Keratinocyte (primary cell): ENCODE measurements around the gene ZDHHC12. TPM values are rescaled to one million over a fixed set of nuclear protein-coding genes. Genes with fewer than 3 reads are reported as not detected.

Experiments
- DNase-seq: peaks from one replicate; pipeline ENCODE4 v3.0.0-alpha.2; 2011; ENCODE audit warnings: low read depth, missing footprints, low spot score
- FAIRE-seq: peaks from 2 replicates; lab custom pipeline; 2011; peaks lifted over from hg19 to GRCh38; lab: Jason Lieb, UNC
- H2AFZ ChIP-seq: 2 replicates; pipeline ENCODE4 v1.6.0; 2012; ENCODE audit warnings: low read length, control low read depth, inconsistent platforms; ENCODE audit not compliant: control insufficient read depth
- H3K27ac ChIP-seq: 2 replicates; pipeline ENCODE4 v1.5.1; 2011; ENCODE audit warnings: low read length; ENCODE audit not compliant: control insufficient read depth, insufficient read depth
- H3K27me3 ChIP-seq: 3 replicates; pipeline ENCODE4 v1.6.0; 2011; ENCODE audit warnings: low read length; ENCODE audit not compliant: control insufficient read depth, insufficient read depth; ENCODE audit errors: extremely low read depth
- H3K36me3 ChIP-seq, 2 experiments: 2 replicates in 1 of 2; 3 replicates in 1 of 2; pipeline ENCODE4 v1.5.1; 2011; ENCODE audit warnings: low read length in 2 of 2, mild to moderate bottlenecking in 1 of 2; ENCODE audit not compliant: control insufficient read depth in 2 of 2, insufficient read depth in 2 of 2; ENCODE audit errors: extremely low read depth in 1 of 2
- H3K4me1 ChIP-seq: 3 replicates; pipeline ENCODE4 v1.5.1; 2011; ENCODE audit warnings: low read length; ENCODE audit not compliant: control insufficient read depth, insufficient read depth; ENCODE audit errors: extremely low read depth
- H3K4me2 ChIP-seq: 3 replicates; pipeline ENCODE4 v1.6.0; 2011; ENCODE audit warnings: low read depth, low read length; ENCODE audit not compliant: control insufficient read depth, insufficient read depth; ENCODE audit errors: extremely low read depth
- H3K4me3 ChIP-seq, 3 experiments: fragments of 200-600 bp in 1 of 3; sonication (generic) in 1 of 3; 2 replicates in 2 of 3; 3 replicates in 1 of 3; pipeline ENCODE4 v1.5.1; 2011 to 2016; ENCODE audit warnings: low read length in 3 of 3, mild to moderate bottlenecking in 3 of 3, control low read depth in 2 of 3, inconsistent platforms in 1 of 3, low read depth in 1 of 3, mixed read lengths in 1 of 3, mixed run types in 1 of 3, moderate library complexity in 1 of 3; ENCODE audit not compliant: control insufficient read depth in 2 of 3, insufficient read depth in 2 of 3; ENCODE audit errors: extremely low read depth in 1 of 3
- H3K79me2 ChIP-seq: 2 replicates; pipeline ENCODE4 v1.6.0; 2012; ENCODE audit warnings: low read length; ENCODE audit not compliant: control insufficient read depth, insufficient read depth
- H3K9ac ChIP-seq: 3 replicates; pipeline ENCODE4 v1.6.0; 2011; ENCODE audit warnings: low read length; ENCODE audit not compliant: control insufficient read depth, insufficient read depth; ENCODE audit errors: extremely low read depth
- H3K9me1 ChIP-seq: 3 replicates; pipeline ENCODE4 v1.6.0; 2011; ENCODE audit warnings: low read length; ENCODE audit not compliant: control insufficient read depth, insufficient read depth; ENCODE audit errors: extremely low read depth
- H3K9me3 ChIP-seq: 2 replicates; pipeline ENCODE4 v1.5.1; 2012; ENCODE audit warnings: low read depth, low read length; ENCODE audit not compliant: control insufficient read depth
- H4K20me1 ChIP-seq: 3 replicates; pipeline ENCODE4 v1.6.0; 2011; ENCODE audit warnings: low read length; ENCODE audit not compliant: control insufficient read depth, insufficient read depth; ENCODE audit errors: extremely low read depth
- CTCF ChIP-seq, 3 experiments: IDR thresholded peaks in 1 of 3; conservative IDR thresholded peaks in 1 of 3; optimal IDR thresholded peaks in 1 of 3; 2 replicates in 2 of 3; 3 replicates in 1 of 3; pipeline versions ENCODE3 to v1.5.1; 2011; ENCODE audit warnings: low read length in 3 of 3, mild to moderate bottlenecking in 3 of 3, moderate library complexity in 2 of 3, control low read depth in 1 of 3, inconsistent platforms in 1 of 3; ENCODE audit not compliant: insufficient read depth in 2 of 3; ENCODE audit errors: extremely low read depth in 1 of 3
- EZH2 ChIP-seq: IDR thresholded peaks from one replicate; pipeline ENCODE4 v1.6.1; 2012; ENCODE audit warnings: inconsistent platforms, mild to moderate bottlenecking, low read length, moderate library complexity
- dilution Hi-C: fragments of 300-500 bp; cut with MboI; formaldehyde crosslinking; loops from one replicate; pipeline ENCODE4 v1.7.0; 2020; ENCODE audit warnings: low sequenced_read_pairs; ENCODE audit not compliant: extremely low pct_ligation_motif_present
- polyA plus RNA-seq, 5 experiments: library from polyadenylated mRNA; depleted of rRNA in 3 of 5; stranded (reverse) in 3 of 5; stranded (forward) in 1 of 5; unstranded in 1 of 5; fragments of >200 nt; gene quantifications; 1 replicate in 1 of 5; 2 replicates in 3 of 5; 3 replicates in 1 of 5; pipeline versions ENCODE4 v1.2.1 to v1.2.3, GENCODE V29; 2011 to 2012; ENCODE audit warnings: missing spikeins in 2 of 5, low read depth in 1 of 5, low replicate concordance in 1 of 5

ZDHHC12 gene
- polyA plus RNA-seq, 1 donor (not counting 4 experiments of a cell fraction or from before 2014, with no cell fraction given): 24.1 TPM

DNA sequence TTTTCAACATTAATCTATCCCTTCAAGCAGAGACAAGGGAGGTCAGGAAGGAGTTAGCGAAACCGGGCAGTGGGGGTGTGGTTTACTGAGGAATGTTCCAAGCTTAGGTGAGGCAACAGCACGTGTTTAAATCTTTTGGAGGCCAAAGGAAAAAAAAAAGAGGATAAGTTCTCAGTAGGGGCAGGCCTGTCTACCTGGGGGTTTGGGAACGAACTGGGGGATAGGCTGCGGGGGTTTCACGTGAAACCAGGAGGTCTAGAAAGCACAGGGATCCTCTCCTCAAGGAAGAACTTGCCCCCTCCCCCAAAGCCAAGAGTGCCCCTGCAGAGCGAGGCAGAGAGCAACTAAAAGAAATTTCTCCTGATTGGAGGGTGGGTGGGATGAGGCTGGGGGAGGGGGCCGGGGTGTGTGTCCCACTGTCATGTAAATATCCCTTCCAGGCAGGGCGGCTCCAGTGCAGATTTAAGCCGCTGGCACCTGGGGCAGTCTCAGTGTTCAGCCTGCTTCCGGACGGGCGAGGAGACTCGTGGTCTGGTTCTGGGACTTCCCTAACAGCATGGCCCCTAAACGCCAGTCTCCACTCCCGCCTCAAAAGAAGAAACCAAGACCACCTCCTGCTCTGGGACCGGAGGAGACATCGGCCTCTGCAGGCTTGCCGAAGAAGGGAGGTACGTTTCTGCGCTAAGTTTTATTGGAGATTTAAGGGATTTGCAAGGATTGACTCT, 40.4 kb downstream of the ZDHHC12 start:
- H3K27me3 ChIP-seq: no peaks in the 10 kb centered on the region
- H3K9ac ChIP-seq: peak overlapping the region; percentile 99
- peaks cover 30% of the 10 kb centered on the region for H3K4me1 ChIP-seq
- TF ChIP-seq CTCF (optimal IDR thresholded peaks at IDR 0.05 in 1 of 3, IDR thresholded peaks at IDR 0.05 in 1 of 3, conservative IDR thresholded peaks at IDR 0.05 in 1 of 3; ENCODE audit: extremely low read depth in 1 of 3, insufficient read depth in 2 of 3, low read length in 3 of 3) (no peak), EZH2 (no peak)
- no peaks in the 10 kb centered on the region for H3K9me3 ChIP-seq
- H2AFZ ChIP-seq: peak overlapping the region; percentile 8
- no peaks in the 10 kb centered on the region for H3K9me1 ChIP-seq
- H4K20me1 ChIP-seq: no peaks in the 10 kb centered on the region
- H3K27ac ChIP-seq: peak overlapping the region; percentile 99
- H3K4me2 ChIP-seq: peak overlapping the region; percentile 85
- peaks cover 1 to 11% of the 10 kb centered on the region in 2 experiments for H3K36me3 ChIP-seq
- peak overlapping the region; percentile 64 to 98 (median 78) for H3K4me3 ChIP-seq
- peaks cover 49% of the 10 kb centered on the region for H3K79me2 ChIP-seq
- FAIRE-seq (no peak), DNase-seq (no peak)
- dilution Hi-C loops: no loop called here

DNA sequence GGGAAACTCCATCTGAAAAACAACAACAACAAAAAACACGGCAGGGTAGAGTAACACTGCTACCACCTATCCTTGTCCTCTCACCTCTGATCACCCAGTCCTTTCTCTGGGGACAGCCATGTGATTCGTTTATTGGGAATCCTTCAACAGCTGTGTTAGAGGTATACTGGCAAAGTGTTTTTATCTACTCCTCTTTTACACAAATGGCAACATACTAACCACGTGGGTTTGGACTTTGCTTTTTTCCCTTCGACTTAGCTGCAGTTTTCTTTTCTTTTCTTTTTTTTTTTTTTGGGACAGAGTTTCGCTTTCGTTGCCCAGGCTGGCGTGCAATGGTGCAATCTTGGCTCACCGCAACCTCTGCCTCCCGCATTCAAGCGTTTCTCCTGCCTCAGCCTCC, 46.1 kb downstream of the ZDHHC12 start:
- no peak overlapping the region for H3K9ac ChIP-seq
- no peak for TF ChIP-seq EZH2
- no peak for TF ChIP-seq CTCF (optimal IDR thresholded peaks at IDR 0.05 in 1 of 3, IDR thresholded peaks at IDR 0.05 in 1 of 3, conservative IDR thresholded peaks at IDR 0.05 in 1 of 3; ENCODE audit: extremely low read depth in 1 of 3, insufficient read depth in 2 of 3, low read length in 3 of 3)
- no peak overlapping the region for H3K27ac ChIP-seq
- H3K4me3 ChIP-seq: no peak overlapping the region
- DNase-seq (no peak), FAIRE-seq (no peak)
- H3K9me1 ChIP-seq: no peaks in the 10 kb centered on the region
- no peaks in the 10 kb centered on the region for H3K27me3 ChIP-seq
- dilution Hi-C loops: no loop called here
- peaks cover 5 to 6% of the 10 kb centered on the region in 2 experiments for H3K36me3 ChIP-seq
- H4K20me1 ChIP-seq: peaks cover 3% of the 10 kb centered on the region
- no peak overlapping the region for H2AFZ ChIP-seq
- H3K79me2 ChIP-seq: peaks cover 7% of the 10 kb centered on the region
- H3K4me1 ChIP-seq: peaks cover under 1% of the 10 kb centered on the region
- no peak overlapping the region for H3K4me2 ChIP-seq
- no peaks in the 10 kb centered on the region for H3K9me3 ChIP-seq
